KOPT-K1 (cell line): ENCODE results near the gene GRM8.
"Not testable (repeated sequence)": the region's sequence is repeated elsewhere in the genome, so short reads cannot be mapped to it uniquely, and the experiment has no call there.

Experiments used
- H3K27ac ChIP-seq: fragments of 200-600 bp; sonication (generic); 2 replicates; pipeline ENCODE4 v1.5.1; 2016; ENCODE audit warnings: antibody characterized with exemption, mild to moderate bottlenecking, low read depth, low read length; ENCODE audit not compliant: poor library complexity, severe bottlenecking
- H3K36me3 ChIP-seq: fragments of 200-600 bp; sonication (generic); 2 replicates; pipeline ENCODE4 v1.5.1; 2017; ENCODE audit warnings: antibody characterized with exemption, mild to moderate bottlenecking, low read length, moderate library complexity; ENCODE audit not compliant: insufficient read depth
- H3K9me3 ChIP-seq: fragments of 200-600 bp; sonication (generic); 2 replicates; pipeline ENCODE4 v1.5.1; 2017; ENCODE audit warnings: antibody characterized with exemption, low read length, mild to moderate bottlenecking; ENCODE audit not compliant: insufficient read depth, poor library complexity, severe bottlenecking

GRM8 gene

GRCh38 chr7:126978865-126979264 lies 273.9 kb downstream of the GRM8 start:
- H3K27ac ChIP-seq, result no peak overlapping the region
- no peaks in the 10 kb centered on the region for H3K36me3 ChIP-seq
- no peaks in the 10 kb centered on the region for H3K9me3 ChIP-seq

DNA sequence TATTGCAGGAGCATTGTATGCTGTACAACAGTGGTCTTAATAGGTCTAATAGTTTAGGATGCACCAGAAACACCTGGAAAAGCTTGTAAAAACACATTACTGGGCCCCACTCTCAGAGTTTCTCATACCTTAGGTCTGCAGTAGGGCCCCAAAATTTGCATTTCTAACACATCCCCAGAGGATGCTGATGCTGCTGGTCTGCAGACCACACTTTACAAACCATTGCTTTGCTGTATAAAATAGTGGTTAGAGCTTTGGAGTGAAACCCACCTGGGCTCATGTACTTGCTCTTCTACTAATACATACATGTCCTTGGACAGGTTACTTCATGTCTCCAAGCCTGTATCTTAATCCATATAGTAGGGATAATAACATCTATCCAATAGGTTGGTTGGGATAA lies 279.7 kb downstream of the GRM8 start:
- Histone ChIP-seq H3K9me3 (no peaks in the 10 kb centered on the region), H3K36me3 (no peaks in the 10 kb centered on the region), H3K27ac (no peak overlapping the region)

GRCh38 chr7:126972571-126972970 lies 280.2 kb downstream of the GRM8 start:
- no peaks in the 10 kb centered on the region for H3K9me3 ChIP-seq
- H3K27ac ChIP-seq, result no peak overlapping the region
- H3K36me3 ChIP-seq, result no peaks in the 10 kb centered on the region

- Histone ChIP-seq H3K9me3 (no peaks in the 10 kb centered on the region), H3K36me3 (no peaks in the 10 kb centered on the region), H3K27ac (no peak overlapping the region)
Observed at GRCh38 chr7:126959649-126960048, 293.1 kb downstream of the GRM8 start.

GRCh38 chr7:126958367-126958766 lies 294.4 kb downstream of the GRM8 start:
- H3K27ac ChIP-seq, result no peak overlapping the region
- H3K36me3 ChIP-seq, result no peaks in the 10 kb centered on the region
- H3K9me3 ChIP-seq, result no peaks in the 10 kb centered on the region

DNA sequence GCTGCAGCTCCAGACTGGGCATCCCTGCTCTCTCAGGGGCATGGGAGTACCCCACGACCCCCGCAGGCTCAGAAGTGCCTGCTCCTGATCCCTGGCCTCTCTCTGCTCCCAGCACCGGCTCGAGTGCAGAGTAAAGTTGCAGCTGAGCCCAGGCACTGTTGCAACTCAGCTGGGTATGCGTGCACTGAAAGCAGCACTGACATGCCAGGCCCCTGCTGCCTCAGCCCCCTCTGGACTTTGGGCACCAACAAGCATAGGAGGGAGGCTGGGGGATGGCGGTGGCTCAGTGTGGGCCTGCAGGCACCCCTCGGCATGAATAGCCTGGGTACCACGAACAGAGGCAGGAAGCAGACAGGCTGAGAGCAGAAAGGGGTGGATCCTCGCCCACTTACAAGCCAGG lies 295.3 kb downstream of the GRM8 start:
- H3K27ac ChIP-seq, result no peak overlapping the region
- no peaks in the 10 kb centered on the region for H3K9me3 ChIP-seq
- H3K36me3 ChIP-seq, result no peaks in the 10 kb centered on the region

DNA sequence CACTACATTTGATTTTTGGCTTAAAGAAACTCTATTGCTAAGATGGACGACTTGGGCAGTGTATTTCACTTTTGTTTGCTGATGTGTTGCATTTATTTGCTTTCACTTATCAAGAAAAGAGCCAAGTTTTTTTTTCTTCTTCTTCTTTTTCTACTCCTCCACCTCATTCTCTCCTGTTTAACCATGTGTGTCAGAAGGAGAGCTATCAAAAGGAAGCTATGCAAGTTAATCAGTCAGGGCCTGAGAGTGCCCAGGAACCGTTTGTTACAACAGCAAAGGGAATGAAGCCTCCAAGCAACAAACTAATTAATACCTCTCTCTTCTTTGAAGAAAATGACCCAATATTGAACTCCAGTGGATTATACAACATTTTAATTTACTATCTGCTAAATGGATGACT lies 299.3 kb downstream of the GRM8 start:
- no peaks in the 10 kb centered on the region for H3K9me3 ChIP-seq
- no peak overlapping the region for H3K27ac ChIP-seq
- H3K36me3 ChIP-seq, result no peaks in the 10 kb centered on the region

GRCh38 chr7:126948664-126949063 lies 304.1 kb downstream of the GRM8 start:
- Histone ChIP-seq H3K36me3 (no peaks in the 10 kb centered on the region), H3K9me3 (no peaks in the 10 kb centered on the region), H3K27ac (no peak overlapping the region)

DNA sequence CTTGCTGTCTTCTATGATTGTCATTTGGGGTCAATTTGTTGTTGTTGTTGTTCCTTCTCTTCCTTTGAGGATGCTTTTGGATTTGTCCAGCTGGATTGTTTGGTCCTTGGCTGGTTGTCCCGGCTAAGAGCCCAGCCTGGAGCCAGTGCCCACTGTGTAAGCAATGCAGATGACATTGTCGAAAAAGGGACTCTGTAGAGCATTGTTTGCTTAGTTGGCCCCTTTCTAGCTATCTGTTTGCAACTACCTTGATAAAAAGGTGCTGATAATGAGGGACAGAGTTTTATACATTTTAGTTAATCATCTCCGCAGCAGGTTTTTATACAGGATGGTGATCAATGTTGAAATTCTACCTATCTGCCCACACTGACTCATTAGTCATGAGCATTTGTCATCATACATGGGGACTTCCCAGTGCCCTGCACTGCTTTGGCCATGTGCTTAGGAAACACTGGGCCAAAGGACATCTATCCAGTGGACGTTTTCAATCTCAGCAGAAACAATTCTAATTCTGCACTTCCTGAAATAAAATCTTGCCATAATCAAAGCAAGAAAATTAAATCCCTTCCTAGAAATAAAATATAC lies 311.9 kb downstream of the GRM8 start:
- Histone ChIP-seq H3K36me3 (no peaks in the 10 kb centered on the region), H3K9me3 (no peaks in the 10 kb centered on the region), H3K27ac (no peak overlapping the region)

- H3K27ac ChIP-seq, result no peak overlapping the region
- no peaks in the 10 kb centered on the region for H3K36me3 ChIP-seq
- H3K9me3 ChIP-seq, result no peaks in the 10 kb centered on the region
Observed at GRCh38 chr7:126937171-126937570, 315.6 kb downstream of the GRM8 start.

DNA sequence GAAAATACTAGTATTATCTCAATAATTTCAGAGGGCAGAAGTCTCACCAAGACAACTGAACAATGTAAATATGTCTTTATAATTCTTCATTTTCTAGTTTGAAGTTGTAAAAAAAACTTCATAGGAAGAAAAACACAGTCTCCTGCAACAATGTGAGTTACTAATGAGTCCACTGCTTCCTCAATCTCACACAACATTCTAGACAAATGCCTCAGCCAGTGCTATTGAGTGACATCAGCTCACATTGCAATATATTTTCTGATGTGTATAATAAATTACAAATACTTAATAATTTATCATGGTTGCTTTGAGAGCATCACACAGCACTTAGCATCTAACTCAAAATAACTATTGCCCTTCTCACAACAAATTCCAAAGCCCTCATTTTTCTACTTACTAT lies 321.2 kb downstream of the GRM8 start:
- no peak overlapping the region for H3K27ac ChIP-seq
- H3K36me3 ChIP-seq, result no peaks in the 10 kb centered on the region
- no peaks in the 10 kb centered on the region for H3K9me3 ChIP-seq

DNA sequence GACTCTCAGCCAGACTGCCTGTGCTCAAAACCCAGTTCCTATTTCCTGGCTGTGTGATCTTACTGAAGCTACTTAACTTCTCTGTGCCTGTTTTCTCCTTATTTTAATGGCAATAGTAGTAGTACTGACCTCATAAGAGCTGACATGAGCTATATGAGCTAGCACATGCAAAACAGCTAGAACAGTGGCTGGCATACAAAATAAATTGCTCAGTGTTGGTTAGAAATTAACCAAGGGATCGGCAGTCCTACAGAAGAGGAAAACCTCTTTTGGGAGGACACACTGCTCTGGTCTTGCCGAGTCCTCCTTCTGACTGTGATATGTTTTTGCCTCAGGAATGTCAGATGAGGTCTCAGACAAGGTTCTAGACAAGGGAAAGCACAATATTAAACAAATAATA lies 322.6 kb downstream of the GRM8 start:
- Histone ChIP-seq H3K36me3 (no peaks in the 10 kb centered on the region), H3K9me3 (no peaks in the 10 kb centered on the region)

GRCh38 chr7:126924477-126924876 lies 328.3 kb downstream of the GRM8 start:
- no peak overlapping the region for H3K27ac ChIP-seq
- H3K9me3 ChIP-seq, result no peaks in the 10 kb centered on the region
- H3K36me3 ChIP-seq, result no peaks in the 10 kb centered on the region

More for the DNA sequence above, 322.6 kb downstream of the GRM8 start:
- no peak overlapping the region for H3K27ac ChIP-seq

DNA sequence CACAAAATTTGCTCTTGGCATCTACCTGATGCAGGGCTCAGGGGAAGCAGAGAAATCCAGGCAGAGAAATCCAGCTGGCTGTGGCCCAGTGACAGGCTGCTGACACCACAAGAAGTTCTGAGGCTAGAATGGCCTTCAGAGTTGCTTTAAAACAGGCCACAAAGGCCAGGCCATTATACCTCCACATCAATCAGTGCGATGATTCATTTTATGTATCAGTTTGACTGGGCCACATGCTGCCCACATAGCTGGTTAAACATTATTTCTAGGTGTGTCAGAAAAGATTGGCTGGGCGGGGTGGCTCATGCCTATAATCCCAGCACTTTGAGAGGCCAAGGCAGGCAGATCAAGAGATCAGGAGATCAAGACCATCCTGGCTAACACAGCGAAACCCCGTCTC lies 341.1 kb downstream of the GRM8 start:
- H3K36me3 ChIP-seq, H3K9me3 ChIP-seq, H3K27ac ChIP-seq: not testable (repeated sequence)

GRCh38 chr7:126908564-126908963 lies 344.2 kb downstream of the GRM8 start:
- not testable (repeated sequence) for H3K27ac ChIP-seq, H3K9me3 ChIP-seq, H3K36me3 ChIP-seq

- H3K36me3 ChIP-seq, H3K9me3 ChIP-seq, H3K27ac ChIP-seq: not testable (repeated sequence)
Observed at GRCh38 chr7:126907657-126908056, 345.1 kb downstream of the GRM8 start.

- H3K9me3 ChIP-seq, H3K36me3 ChIP-seq, H3K27ac ChIP-seq: not testable (repeated sequence)
Observed at GRCh38 chr7:126905255-126905654, 347.5 kb downstream of the GRM8 start.
